ENCODE data around the gene PSORS1C1.

PSORS1C1 gene

DNA sequence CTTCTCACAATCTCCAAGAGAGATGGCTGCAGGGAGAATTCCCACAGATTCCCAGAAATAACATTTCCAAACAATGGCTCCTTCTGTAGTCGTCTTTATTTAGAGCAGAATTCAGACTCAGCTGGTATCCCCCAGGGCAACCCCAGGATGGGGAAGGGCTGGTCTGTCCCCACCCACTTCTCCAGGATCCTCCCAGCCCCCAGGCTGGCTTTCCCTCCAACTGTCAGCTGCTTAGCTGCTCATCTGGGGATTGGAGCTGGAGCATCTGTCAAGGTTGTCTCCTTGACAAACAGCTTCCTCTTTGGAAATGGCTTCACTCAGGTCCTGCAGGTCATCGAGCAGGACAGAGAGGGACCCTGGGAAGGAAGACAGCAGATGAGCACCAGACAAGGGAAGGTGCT is 27.8 kb downstream of the PSORS1C1 start:
- TF ChIP-seq, protein P1, sequence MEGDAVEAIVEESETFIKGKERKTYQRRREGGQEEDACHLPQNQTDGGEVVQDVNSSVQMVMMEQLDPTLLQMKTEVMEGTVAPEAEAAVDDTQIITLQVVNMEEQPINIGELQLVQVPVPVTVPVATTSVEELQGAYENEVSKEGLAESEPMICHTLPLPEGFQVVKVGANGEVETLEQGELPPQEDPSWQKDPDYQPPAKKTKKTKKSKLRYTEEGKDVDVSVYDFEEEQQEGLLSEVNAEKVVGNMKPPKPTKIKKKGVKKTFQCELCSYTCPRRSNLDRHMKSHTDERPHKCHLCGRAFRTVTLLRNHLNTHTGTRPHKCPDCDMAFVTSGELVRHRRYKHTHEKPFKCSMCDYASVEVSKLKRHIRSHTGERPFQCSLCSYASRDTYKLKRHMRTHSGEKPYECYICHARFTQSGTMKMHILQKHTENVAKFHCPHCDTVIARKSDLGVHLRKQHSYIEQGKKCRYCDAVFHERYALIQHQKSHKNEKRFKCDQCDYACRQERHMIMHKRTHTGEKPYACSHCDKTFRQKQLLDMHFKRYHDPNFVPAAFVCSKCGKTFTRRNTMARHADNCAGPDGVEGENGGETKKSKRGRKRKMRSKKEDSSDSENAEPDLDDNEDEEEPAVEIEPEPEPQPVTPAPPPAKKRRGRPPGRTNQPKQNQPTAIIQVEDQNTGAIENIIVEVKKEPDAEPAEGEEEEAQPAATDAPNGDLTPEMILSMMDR (IDR thresholded peaks at IDR 0.05) = no peak
- TF ChIP-seq ZFX (IDR thresholded peaks at IDR 0.05; ENCODE audit: borderline replicate concordance) = no peak
- no peak overlapping the region for H3K27ac ChIP-seq

DNA sequence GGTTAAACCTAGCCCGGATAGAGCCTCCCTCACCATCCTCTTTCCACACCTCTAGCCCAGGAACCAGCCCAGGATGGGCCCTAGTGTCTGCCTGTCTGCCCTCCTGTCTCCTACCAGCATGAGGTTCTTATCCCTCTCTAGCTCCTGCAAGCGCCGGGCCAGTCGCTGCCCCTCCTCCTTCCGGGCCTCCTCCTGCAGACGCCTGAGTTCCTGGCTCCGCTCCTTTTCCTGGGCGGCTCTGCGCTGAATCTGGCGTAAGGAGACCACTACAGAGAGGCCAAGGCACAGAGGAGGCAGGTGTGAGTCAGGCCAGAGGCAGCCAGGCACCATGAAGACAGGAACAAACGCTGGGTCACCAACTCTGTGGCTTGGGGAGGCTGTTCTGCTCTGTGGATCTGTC is 28.5 kb downstream of the PSORS1C1 start:
- TF ChIP-seq ZFX (IDR thresholded peaks at IDR 0.05; ENCODE audit: borderline replicate concordance) = no peak
- TF ChIP-seq, protein P1 (IDR thresholded peaks at IDR 0.05) = no peak
- H3K27ac ChIP-seq = no peak overlapping the region

DNA sequence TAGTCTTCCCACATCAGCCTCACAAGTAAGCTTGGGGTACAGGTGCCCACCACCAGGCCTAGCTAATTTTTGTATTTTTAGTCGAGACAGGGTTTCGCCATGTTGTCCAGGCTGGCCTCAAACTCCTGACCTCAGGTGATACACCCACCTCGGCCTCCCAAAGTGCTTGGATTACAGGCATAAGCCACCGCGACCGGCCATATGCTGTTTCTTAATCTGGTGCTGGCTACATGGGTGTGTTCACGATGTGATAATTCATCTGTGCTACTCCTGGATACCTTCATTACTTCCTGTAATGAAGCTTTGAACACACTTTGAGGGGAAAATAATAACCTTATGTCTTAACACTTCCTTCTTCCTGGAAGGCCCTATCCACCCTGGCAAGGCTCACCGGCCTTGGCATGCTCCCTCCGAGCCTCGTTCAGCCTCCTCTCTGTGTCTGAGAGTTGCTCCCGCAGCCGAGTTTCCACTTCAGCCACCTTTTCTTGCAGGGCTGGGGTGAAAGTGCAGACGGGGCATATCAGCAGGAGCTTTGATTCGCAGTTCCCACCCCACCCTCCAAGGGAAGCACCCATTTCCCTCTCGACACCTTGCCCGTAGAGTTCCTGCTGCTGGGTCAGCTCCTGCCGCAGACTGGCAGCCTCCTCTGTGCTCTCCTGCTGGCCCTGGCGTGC is 29.8 kb downstream of the PSORS1C1 start:
- no peak for TF ChIP-seq ZFX (IDR thresholded peaks at IDR 0.05; ENCODE audit: borderline replicate concordance)
- TF ChIP-seq, protein P1 (IDR thresholded peaks at IDR 0.05) = no peak
- H3K27ac ChIP-seq = no peak overlapping the region

DNA sequence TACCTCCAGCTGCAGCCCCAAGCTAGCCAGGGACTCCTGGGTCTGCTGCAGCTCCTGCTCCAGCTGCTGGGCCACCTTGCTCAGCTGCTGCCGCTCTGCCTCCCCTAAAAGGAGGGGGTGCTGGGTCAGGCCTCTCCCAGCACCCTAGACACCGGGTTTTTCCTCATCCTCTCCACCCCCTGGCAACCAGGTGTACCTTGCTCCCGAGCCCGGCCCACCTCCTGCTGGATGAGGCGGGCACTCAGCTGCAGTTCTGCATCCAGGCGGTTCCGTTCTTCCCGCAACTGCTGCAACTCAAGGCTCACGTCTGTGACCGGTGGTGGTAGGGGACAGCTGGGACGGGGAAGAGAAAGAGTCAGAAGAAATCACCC is 30.4 kb downstream of the PSORS1C1 start:
- H3K27ac ChIP-seq = no peak overlapping the region
- TF ChIP-seq, protein P1 (IDR thresholded peaks at IDR 0.05) = no peak
- TF ChIP-seq ZFX (IDR thresholded peaks at IDR 0.05; ENCODE audit: borderline replicate concordance) = no peak

DNA sequence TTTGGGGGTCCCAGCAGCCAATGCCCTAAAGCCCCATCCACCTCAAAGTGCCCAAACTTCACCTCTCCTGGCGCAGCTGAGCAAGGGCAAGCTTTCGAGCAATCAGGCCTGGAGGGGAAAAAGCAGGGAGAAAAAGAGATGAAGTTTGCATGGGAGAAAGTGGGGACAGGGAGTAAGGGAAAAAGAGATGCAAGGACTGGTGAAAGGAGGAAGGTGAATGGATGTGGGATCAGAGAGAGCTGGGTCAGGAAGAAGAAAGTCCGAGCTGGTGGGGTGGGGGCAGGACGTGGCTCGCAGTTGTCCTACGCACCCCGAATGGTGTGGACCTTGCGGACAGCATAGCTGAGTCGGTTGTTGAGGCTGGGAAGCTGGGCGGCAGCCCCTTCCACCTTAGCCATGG is 30.8 kb downstream of the PSORS1C1 start:
- no peak for TF ChIP-seq ZFX (IDR thresholded peaks at IDR 0.05; ENCODE audit: borderline replicate concordance)
- TF ChIP-seq, protein P1 (IDR thresholded peaks at IDR 0.05) = no peak
- no peak overlapping the region for H3K27ac ChIP-seq

DNA sequence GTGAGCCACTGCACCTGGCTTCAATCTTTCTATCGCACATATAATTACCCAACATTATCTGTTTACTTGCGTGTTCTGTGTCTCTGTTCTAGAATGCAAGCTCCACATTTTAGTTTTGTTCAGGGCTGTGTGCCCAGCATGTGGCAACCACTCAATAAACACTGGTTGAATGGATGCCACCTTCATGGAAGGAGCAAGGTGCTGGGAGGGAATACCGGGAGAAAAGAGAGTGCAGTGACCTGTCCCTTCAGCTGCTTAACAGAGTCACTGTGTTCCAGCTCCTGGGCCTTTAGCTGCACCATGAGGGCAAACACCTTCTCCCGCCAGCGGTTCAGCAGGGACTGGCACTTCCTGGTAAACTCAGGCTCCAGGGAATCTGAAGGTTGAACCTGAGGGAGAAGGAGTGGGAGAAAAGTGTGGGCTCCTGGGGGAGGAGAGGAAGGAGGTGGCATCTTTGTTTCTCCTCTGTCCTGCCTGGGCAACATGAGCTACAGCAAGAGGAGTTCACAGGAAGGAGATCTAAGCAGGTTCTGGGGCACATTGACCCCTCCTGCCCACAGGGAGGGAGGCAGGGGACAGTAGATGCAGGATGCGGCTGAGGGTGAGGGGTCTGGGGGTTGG is 35.3 kb downstream of the PSORS1C1 start:
- TF ChIP-seq ZFX (IDR thresholded peaks at IDR 0.05; ENCODE audit: borderline replicate concordance) = no peak
- TF ChIP-seq, protein P1 (IDR thresholded peaks at IDR 0.05) = no peak
- H3K27ac ChIP-seq = no peak overlapping the region

DNA sequence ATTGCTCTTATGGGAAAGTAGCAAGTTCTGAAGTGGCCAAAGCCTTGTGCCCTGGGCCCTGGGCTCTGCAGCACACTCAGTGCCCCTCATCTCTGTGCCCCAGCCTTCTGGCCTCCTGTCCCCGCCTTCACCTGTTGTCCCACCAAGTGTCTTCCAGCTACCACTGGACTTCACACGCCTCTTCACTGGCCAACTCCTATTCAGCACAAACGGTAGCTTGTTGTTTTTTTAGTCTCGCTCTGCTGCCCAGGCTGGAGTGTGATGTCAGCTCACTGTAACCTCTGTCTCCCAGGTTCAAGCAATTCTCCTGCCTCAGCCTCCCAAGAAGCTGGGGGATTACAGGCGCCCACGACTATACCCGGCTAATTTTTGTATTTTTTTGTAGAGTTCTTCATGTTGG is 38.2 kb downstream of the PSORS1C1 start:
- no peak overlapping the region for H3K27ac ChIP-seq
- TF ChIP-seq, protein P1 (IDR thresholded peaks at IDR 0.05) = no peak
- no peak for TF ChIP-seq ZFX (IDR thresholded peaks at IDR 0.05; ENCODE audit: borderline replicate concordance)

Data from 22Rv1 (cell line).